Endothelial cell of umbilical vein (primary cell): ENCODE results near the gene NRP2. TPM values are rescaled to one million over a fixed set of nuclear protein-coding genes. Genes with fewer than 3 reads are reported as not detected.

Experiments used
- BruUV-seq: library from RNA; stranded (reverse); fragments of 400-500 nt; replicated peaks from 2 replicates; lab custom pipeline; 2021; lab: Mats Ljungman, UMichigan
- CTCF ChIA-PET: fragments of 300-600, 350-600 bp; sonication (Branson Sonifier 250); formaldehyde crosslinking; loops from one replicate; lab custom pipeline; 2021; ENCODE audit warnings: antibody characterized with exemption, inconsistent platforms; lab: Charles Lee
- POLR2A ChIA-PET: fragments of 300-600, 350-600 bp; sonication (Branson Sonifier 250); formaldehyde crosslinking; loops from one replicate; lab custom pipeline; 2021; ENCODE audit warnings: antibody characterized with exemption, inconsistent platforms; lab: Charles Lee
- DNase-seq: peaks from one replicate; pipeline ENCODE4 v3.0.0-alpha.2; 2011; ENCODE audit warnings: low read depth, low spot score
- FAIRE-seq: peaks from 2 replicates; lab custom pipeline; 2011; peaks lifted over from hg19 to GRCh38; lab: Jason Lieb, UNC
- H2AFZ ChIP-seq: 2 replicates; pipeline ENCODE4 v1.6.0; 2012; ENCODE audit warnings: low read depth, low read length, control low read depth, inconsistent platforms
- H3K27ac ChIP-seq: 2 replicates; pipeline ENCODE4 v1.5.1; 2011; ENCODE audit warnings: low read depth, mild to moderate bottlenecking, control low read depth, low read length, moderate library complexity; ENCODE audit not compliant: insufficient read depth
- H3K27me3 ChIP-seq, 2 experiments: 2 replicates each; pipeline versions ENCODE4 v1.6.0 to v1.6.1; 2011; ENCODE audit warnings: low read length in 2 of 2, mixed read lengths in 1 of 2; ENCODE audit not compliant: control insufficient read depth in 2 of 2, insufficient read depth in 2 of 2
- H3K36me3 ChIP-seq, 2 experiments: 2 replicates in 1 of 2; 3 replicates in 1 of 2; pipeline ENCODE4 v1.5.1; 2011; ENCODE audit warnings: low read length in 2 of 2, mild to moderate bottlenecking in 1 of 2, moderate library complexity in 1 of 2; ENCODE audit not compliant: control insufficient read depth in 2 of 2, insufficient read depth in 2 of 2; ENCODE audit errors: extremely low read depth in 1 of 2
- H3K4me1 ChIP-seq: 3 replicates; pipeline ENCODE4 v1.5.1; 2011; ENCODE audit warnings: mild to moderate bottlenecking, low read length; ENCODE audit not compliant: control insufficient read depth, insufficient read depth; ENCODE audit errors: extremely low read depth
- H3K4me2 ChIP-seq: 2 replicates; pipeline ENCODE4 v1.6.1; 2011; ENCODE audit warnings: low read length, control low read depth, mixed read lengths; ENCODE audit not compliant: insufficient read depth
- H3K4me3 ChIP-seq, 3 experiments: fragments of 200-600 bp in 1 of 3; sonication (generic), shearing (Covaris generic) in 1 of 3; replicated peaks in 1 of 3; 2 replicates each; pipeline ENCODE4 v1.5.1; 2011 to 2016; ENCODE audit warnings: control low read depth in 3 of 3, low read length in 3 of 3, mild to moderate bottlenecking in 2 of 3, inconsistent platforms in 1 of 3, low read depth in 1 of 3, moderate library complexity in 1 of 3; ENCODE audit not compliant: insufficient read depth in 1 of 3
- H3K79me2 ChIP-seq: 2 replicates; pipeline ENCODE4 v1.6.0; 2012; ENCODE audit warnings: low read length, inconsistent platforms; ENCODE audit not compliant: control insufficient read depth, insufficient read depth
- H3K9ac ChIP-seq: replicated peaks from 2 replicates; pipeline ENCODE3; 2011; ENCODE audit warnings: low read length, control low read depth; ENCODE audit not compliant: insufficient read depth; ENCODE audit errors: extremely low read depth
- H3K9me1 ChIP-seq: replicated peaks from 3 replicates; pipeline ENCODE4 v1.6.0; 2011; ENCODE audit warnings: mild to moderate bottlenecking, low read length; ENCODE audit not compliant: control insufficient read depth, insufficient read depth; ENCODE audit errors: extremely low read depth
- H3K9me3 ChIP-seq: replicated peaks from 2 replicates; pipeline ENCODE4 v1.5.1; 2012; ENCODE audit warnings: low read length, inconsistent platforms; ENCODE audit not compliant: control insufficient read depth, insufficient read depth
- H4K20me1 ChIP-seq: replicated peaks from 2 replicates; pipeline ENCODE3; 2011; ENCODE audit warnings: mild to moderate bottlenecking, low read length; ENCODE audit not compliant: control insufficient read depth, insufficient read depth; ENCODE audit errors: extremely low read depth
- CTCF ChIP-seq, 2 donors: IDR thresholded peaks; 1 replicate in 1 of 2; 2 replicates in 1 of 2; pipeline ENCODE4 v1.5.1; 2011; ENCODE audit warnings: low read length in 2 of 2, mild to moderate bottlenecking in 2 of 2, moderate library complexity in 2 of 2, control low read depth in 1 of 2, inconsistent platforms in 1 of 2, low read depth in 1 of 2; ENCODE audit not compliant: insufficient read depth in 1 of 2; ENCODE audit errors: extremely low read depth in 1 of 2
- EZH2 ChIP-seq: IDR thresholded peaks from 2 replicates; pipeline ENCODE4 v1.6.1; 2012; ENCODE audit warnings: borderline replicate concordance, low read depth, mild to moderate bottlenecking, moderate library complexity, low read length, inconsistent platforms; ENCODE audit not compliant: severe bottlenecking
- FOS ChIP-seq: IDR thresholded peaks from 2 replicates; pipeline ENCODE4 v1.6.1; 2011; ENCODE audit warnings: mild to moderate bottlenecking, low read length, moderate library complexity, borderline replicate concordance; ENCODE audit not compliant: insufficient read depth
- GATA2 ChIP-seq: IDR thresholded peaks from 2 replicates; pipeline ENCODE4 v1.7.0; 2011; ENCODE audit warnings: low read depth, mild to moderate bottlenecking, moderate library complexity, mixed read lengths, low read length; ENCODE audit not compliant: insufficient read length, insufficient read depth
- JUN ChIP-seq: IDR thresholded peaks from 2 replicates; pipeline ENCODE4 v1.6.1; 2011; ENCODE audit warnings: borderline replicate concordance, low read depth; ENCODE audit not compliant: insufficient read length, insufficient read depth
- MAX ChIP-seq: IDR thresholded peaks from 2 replicates; pipeline ENCODE4 v1.6.1; 2011; ENCODE audit not compliant: insufficient read depth, insufficient read length
- MYC ChIP-seq: IDR thresholded peaks from one replicate; pipeline ENCODE4 v1.6.1; 2011; ENCODE audit warnings: mild to moderate bottlenecking, low read depth, low read length
- POLR2A ChIP-seq: IDR thresholded peaks from 2 replicates; pipeline ENCODE4 v1.6.1; 2012; ENCODE audit warnings: low read depth, mild to moderate bottlenecking, control low read depth, low read length
- POLR2AphosphoS5 ChIP-seq: IDR thresholded peaks from 2 replicates; pipeline ENCODE4 v1.6.1; 2012; ENCODE audit warnings: low read depth, mild to moderate bottlenecking, control low read depth, low read length, moderate library complexity; ENCODE audit not compliant: insufficient read depth
- dilution Hi-C: fragments of 300-500 bp; cut with MboI; formaldehyde crosslinking; loops from one replicate; pipeline ENCODE4 v1.15.0; 2019; ENCODE audit warnings: low sequenced_read_pairs; ENCODE audit not compliant: extremely low pct_ligation_motif_present
- intact Hi-C: fragments of 100-400 bp; cut with micrococcal nuclease; formaldehyde crosslinking; loops from one replicate; pipeline ENCODE4 v1.10.0; 2022
- polyA plus RNA-seq, 4 experiments: library from polyadenylated mRNA; depleted of rRNA in 3 of 4; stranded (reverse) in 3 of 4; unstranded in 1 of 4; fragments of >200 nt; gene quantifications; 2 replicates each; pipeline versions ENCODE4 v1.2.1 to v1.2.3, GENCODE V29; 2011 to 2012; ENCODE audit warnings: missing spikeins in 1 of 4
- total RNA-seq: library from RNA; stranded (reverse); gene quantifications from 2 replicates; pipeline ENCODE4 v1.2.3, GENCODE V29; 2021

NRP2 gene
- total and polyA plus RNA-seq, 2 donors (not counting 3 experiments of a cell fraction or from before 2014, with no cell fraction given): 160 to 240 TPM

GRCh38 chr2:205746420-205746785 is 64.1 kb downstream of the NRP2 start:
- TF ChIP-seq CTCF (IDR thresholded peaks at IDR 0.05; ENCODE audit: extremely low read depth in 1 of 2, insufficient read depth in 1 of 2, low read depth in 1 of 2, low read length in 2 of 2): no peak
- no peak for TF ChIP-seq MYC
- TF ChIP-seq MAX: no peak
- TF ChIP-seq FOS: no peak
- TF ChIP-seq GATA2: no peak
- no peak for TF ChIP-seq EZH2
- no peak for TF ChIP-seq JUN
- no peak for TF ChIP-seq POLR2A
- TF ChIP-seq POLR2AphosphoS5: no peak
- dilution Hi-C loops (no loop called here), intact Hi-C loops (no loop called here)
- peaks cover 31 to 76% of the 10 kb centered on the region in 2 experiments for H3K36me3 ChIP-seq
- no peak overlapping the region for H3K4me2 ChIP-seq
- POLR2A ChIA-PET: no interaction called here
- no peak overlapping the region for H3K27ac ChIP-seq
- no peak for FAIRE-seq
- no peaks in the 10 kb centered on the region for H4K20me1 ChIP-seq
- BruUV-seq: no TSS peak
- CTCF ChIA-PET: interaction anchor here (1.8 kb wide), 1 partner anchor 26 kb away, joined by 5 read pairs; no protein-coding TSS in a partner anchor
- H2AFZ ChIP-seq: no peak overlapping the region
- H3K79me2 ChIP-seq: no peaks in the 10 kb centered on the region
- H3K4me3 ChIP-seq: no peak overlapping the region
- H3K9ac ChIP-seq: no peak overlapping the region
- H3K27me3 ChIP-seq: no peaks in the 10 kb centered on the region
- H3K9me3 ChIP-seq: no peaks in the 10 kb centered on the region
- H3K9me1 ChIP-seq: no peaks in the 10 kb centered on the region
- no peaks in the 10 kb centered on the region for H3K4me1 ChIP-seq
- DNase-seq: no peak
